Prostate gland (tissue), 2 donors: ENCODE measurements around the gene CSRNP2. TPM values are rescaled to one million over a fixed set of nuclear protein-coding genes. Genes with fewer than 3 reads are reported as not detected.

Experiments used
- DNase-seq: peaks from one replicate; pipeline ENCODE4 v3.0.0-alpha.2; 2019; ENCODE audit warnings: low spot score
- H3K27ac ChIP-seq, 2 donors: fragments of 200-600 bp; sonication (generic); 2 replicates each; pipeline ENCODE4 v1.5.1; 2017 to 2019
- H3K27me3 ChIP-seq: fragments of 200-600 bp; sonication (generic); replicated peaks from 2 replicates; pipeline ENCODE4 v1.5.1; 2019; ENCODE audit not compliant: insufficient read depth
- H3K36me3 ChIP-seq, 2 donors: fragments of 200-600 bp; sonication (generic); 1 replicate in 1 of 2; 2 replicates in 1 of 2; pipeline versions ENCODE4 v1.5.1 to v1.8.1; 2017 to 2019
- H3K4me1 ChIP-seq: fragments of 200-600 bp; sonication (generic); replicated peaks from 2 replicates; pipeline ENCODE4 v1.5.1; 2019
- H3K4me3 ChIP-seq, 2 donors: fragments of 200-600 bp; sonication (generic); 2 replicates each; pipeline ENCODE4 v1.5.1; 2017 to 2019
- H3K9me3 ChIP-seq: fragments of 200-600 bp; sonication (generic); 2 replicates; pipeline ENCODE4 v1.5.1; 2017
- POLR2A ChIP-seq: fragments of 450-650 bp; IDR thresholded peaks from one replicate; pipeline ENCODE4 v1.6.1; 2016; ENCODE audit warnings: antibody characterized with exemption, mild to moderate bottlenecking
- POLR2AphosphoS5 ChIP-seq: sonication (generic); formaldehyde crosslinking; IDR thresholded peaks from one replicate; pipeline ENCODE4 v1.6.1; 2017; ENCODE audit warnings: antibody characterized with exemption
- WGBS: methylation state at CpG from one replicate; pipeline ENCODE4 v1.1.5; 2018; 5-methylcytosine and 5-hydroxymethylcytosine counted together
- intact Hi-C: fragments of 100-400 bp; cut with DNase I; formaldehyde crosslinking; loops from one replicate; pipeline ENCODE4 v1.14.2; 2022
- total RNA-seq, 2 donors: library from RNA; depleted of rRNA; stranded (reverse); fragments of >200 nt; gene quantifications; one replicate each; pipeline ENCODE4 v1.1.0, GENCODE V29; 2016
- TF ChIP-seq, protein P1 (sequence below), 4 experiments: fragments of 200-600 bp in 2 of 4; fragments of 450-650 bp in 2 of 4; sonication (generic) in 2 of 4; IDR thresholded peaks; 1 replicate in 3 of 4; 2 replicates in 1 of 4; pipeline ENCODE4 v1.5.1; 2016 to 2019; ENCODE audit warnings: antibody characterized with exemption in 4 of 4, mild to moderate bottlenecking in 2 of 4, moderate library complexity in 2 of 4

CSRNP2 gene
- total RNA-seq, 2 donors from 2014 or later: 27.3 to 46.1 TPM

- Histone ChIP-seq H3K4me1 (no peaks in the 10 kb centered on the region), H3K27me3 (no peaks in the 10 kb centered on the region), H3K9me3 (no peaks in the 10 kb centered on the region), H3K27ac (no peak overlapping the region), H3K36me3 (no peaks in the 10 kb centered on the region), H3K4me3 (no peak overlapping the region)
- no peak for DNase-seq
- WGBS: 60% methylated on average over 2 of the region's 2 CpGs
- TF ChIP-seq POLR2A (no peak), POLR2AphosphoS5 (no peak)
- TF ChIP-seq, protein P1, sequence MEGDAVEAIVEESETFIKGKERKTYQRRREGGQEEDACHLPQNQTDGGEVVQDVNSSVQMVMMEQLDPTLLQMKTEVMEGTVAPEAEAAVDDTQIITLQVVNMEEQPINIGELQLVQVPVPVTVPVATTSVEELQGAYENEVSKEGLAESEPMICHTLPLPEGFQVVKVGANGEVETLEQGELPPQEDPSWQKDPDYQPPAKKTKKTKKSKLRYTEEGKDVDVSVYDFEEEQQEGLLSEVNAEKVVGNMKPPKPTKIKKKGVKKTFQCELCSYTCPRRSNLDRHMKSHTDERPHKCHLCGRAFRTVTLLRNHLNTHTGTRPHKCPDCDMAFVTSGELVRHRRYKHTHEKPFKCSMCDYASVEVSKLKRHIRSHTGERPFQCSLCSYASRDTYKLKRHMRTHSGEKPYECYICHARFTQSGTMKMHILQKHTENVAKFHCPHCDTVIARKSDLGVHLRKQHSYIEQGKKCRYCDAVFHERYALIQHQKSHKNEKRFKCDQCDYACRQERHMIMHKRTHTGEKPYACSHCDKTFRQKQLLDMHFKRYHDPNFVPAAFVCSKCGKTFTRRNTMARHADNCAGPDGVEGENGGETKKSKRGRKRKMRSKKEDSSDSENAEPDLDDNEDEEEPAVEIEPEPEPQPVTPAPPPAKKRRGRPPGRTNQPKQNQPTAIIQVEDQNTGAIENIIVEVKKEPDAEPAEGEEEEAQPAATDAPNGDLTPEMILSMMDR (IDR thresholded peaks at IDR 0.05): no peak
- intact Hi-C loops: no loop called here
These were observed 43.8 kb upstream of the CSRNP2 start for GRCh38 chr12:51127050-51127729.

GRCh38 chr12:51126297-51126696, 42.9 kb upstream of the CSRNP2 start:
- 88% methylated on average over 2 of the region's 2 CpGs for WGBS
- no peak overlapping the region for H3K27ac ChIP-seq
- no peaks in the 10 kb centered on the region for H3K4me1 ChIP-seq
- no peak for DNase-seq
- no peaks in the 10 kb centered on the region for H3K36me3 ChIP-seq
- no peak overlapping the region for H3K4me3 ChIP-seq
- no peaks in the 10 kb centered on the region for H3K9me3 ChIP-seq
- no peaks in the 10 kb centered on the region for H3K27me3 ChIP-seq
- intact Hi-C loops: no loop called here
- TF ChIP-seq, protein P1 (IDR thresholded peaks at IDR 0.05): no peak
- TF ChIP-seq POLR2A: no peak
- no peak for TF ChIP-seq POLR2AphosphoS5

- WGBS: 96% methylated on average over 14 of the region's 14 CpGs
- intact Hi-C loops: no loop called here
- H3K9me3 ChIP-seq: no peaks in the 10 kb centered on the region
These were observed 41.1 kb upstream of the CSRNP2 start for GRCh38 chr12:51124504-51124903.

GRCh38 chr12:51122844-51123243, 39.4 kb upstream of the CSRNP2 start:
- no peaks in the 10 kb centered on the region for H3K36me3 ChIP-seq
- intact Hi-C loops: no loop called here
- TF ChIP-seq POLR2AphosphoS5 (no peak), POLR2A (no peak)
- TF ChIP-seq, protein P1 (IDR thresholded peaks at IDR 0.05): no peak

More at GRCh38 chr12:51124504-51124903, 41.1 kb upstream of the CSRNP2 start:
- H3K4me3 ChIP-seq: no peak overlapping the region
- H3K27me3 ChIP-seq: no peaks in the 10 kb centered on the region
- no peak for DNase-seq
- no peaks in the 10 kb centered on the region for H3K4me1 ChIP-seq
- no peak for TF ChIP-seq POLR2A
- TF ChIP-seq, protein P1 (IDR thresholded peaks at IDR 0.05): no peak
- no peak for TF ChIP-seq POLR2AphosphoS5
- no peak overlapping the region for H3K27ac ChIP-seq
- no peaks in the 10 kb centered on the region for H3K36me3 ChIP-seq

DNA sequence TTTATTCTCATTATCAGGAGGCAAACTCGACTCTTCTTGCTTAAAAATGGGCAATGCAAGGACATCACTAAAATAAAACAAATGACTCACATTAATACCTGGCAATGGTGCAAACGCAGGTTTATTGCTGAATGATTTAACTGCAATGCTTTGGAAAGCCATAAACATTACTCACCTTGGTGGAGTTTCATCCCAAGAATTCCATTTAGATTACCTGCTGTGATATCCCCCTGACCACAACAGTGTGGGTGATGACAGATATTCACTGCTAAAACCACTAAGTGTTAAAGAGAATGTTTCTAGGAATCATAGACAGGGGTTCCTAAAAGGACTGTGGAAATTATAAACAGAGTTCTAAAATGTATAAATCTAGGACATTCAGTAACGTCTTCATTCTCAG, 35.3 kb upstream of the CSRNP2 start:
- no peaks in the 10 kb centered on the region for H3K9me3 ChIP-seq
- no peaks in the 10 kb centered on the region for H3K27me3 ChIP-seq
- TF ChIP-seq POLR2A (no peak), POLR2AphosphoS5 (no peak)
- TF ChIP-seq, protein P1 (IDR thresholded peaks at IDR 0.05): no peak
- H3K27ac ChIP-seq: no peak overlapping the region
- intact Hi-C loops: no loop called here
- no peak for DNase-seq
- WGBS: 80% methylated on average over 3 of the region's 3 CpGs
- no peaks in the 10 kb centered on the region for H3K4me1 ChIP-seq
- H3K4me3 ChIP-seq: no peak overlapping the region
- no peaks in the 10 kb centered on the region for H3K36me3 ChIP-seq

More at GRCh38 chr12:51122844-51123243, 39.4 kb upstream of the CSRNP2 start:
- H3K9me3 ChIP-seq: no peaks in the 10 kb centered on the region
- H3K27me3 ChIP-seq: no peaks in the 10 kb centered on the region
- no peak for DNase-seq
- no peaks in the 10 kb centered on the region for H3K4me1 ChIP-seq
- H3K27ac ChIP-seq: no peak overlapping the region
- no peak overlapping the region for H3K4me3 ChIP-seq
